ENCODE data around the gene SYNPO2. TPM values are rescaled to one million over a fixed set of nuclear protein-coding genes. Genes with fewer than 3 reads are reported as not detected.

SYNPO2 gene
- total and polyA plus RNA-seq, 2 of the 8 experiments (the other 6 are each of a cell fraction or from before 2014, with no cell fraction given) = 0.50 to 4.2 TPM

DNA sequence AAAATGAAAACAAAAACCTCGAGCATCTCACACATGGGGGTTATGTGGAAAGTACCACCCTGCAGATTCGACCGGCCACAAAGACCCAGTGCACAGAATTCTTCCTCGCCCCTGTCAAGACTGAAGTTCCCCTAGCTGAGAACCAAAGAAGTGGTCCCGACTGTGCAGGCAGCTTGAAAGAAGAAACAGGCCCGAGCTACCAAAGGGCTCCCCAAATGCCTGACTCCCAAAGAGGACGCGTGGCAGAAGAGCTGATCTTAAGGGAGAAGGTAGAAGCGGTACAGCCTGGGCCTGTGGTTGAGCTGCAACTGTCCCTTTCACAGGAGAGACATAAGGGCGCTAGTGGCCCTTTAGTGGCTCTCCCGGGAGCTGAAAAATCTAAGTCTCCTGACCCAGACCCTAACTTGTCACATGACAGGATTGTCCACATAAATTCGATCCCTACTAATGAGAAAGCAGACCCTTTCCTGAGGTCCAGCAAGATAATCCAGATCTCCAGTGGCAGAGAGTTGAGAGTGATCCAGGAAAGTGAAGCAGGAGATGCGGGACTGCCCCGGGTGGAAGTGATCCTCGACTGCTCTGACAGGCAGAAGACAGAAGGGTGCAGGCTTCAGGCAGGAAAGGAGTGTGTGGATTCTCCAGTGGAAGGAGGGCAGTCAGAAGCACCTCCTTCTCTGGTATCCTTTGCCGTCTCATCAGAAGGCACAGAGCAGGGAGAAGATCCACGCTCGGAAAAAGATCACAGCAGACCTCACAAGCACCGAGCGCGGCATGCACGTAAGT is 138.2 kb downstream of the SYNPO2 start:
- no peak overlapping the region for H4K8ac ChIP-seq (ENCODE audit: extremely low read depth, insufficient read depth, low read length)
- DNase-seq (ENCODE audit: low read depth in 1 of 2, low spot score in 2 of 2) (no peak), FAIRE-seq (no peak)
- H2BK15ac ChIP-seq (ENCODE audit: low read length) = no peak overlapping the region
- no peaks in the 10 kb centered on the region for H3K9me3 ChIP-seq (ENCODE audit: insufficient read depth in 2 of 2, low read depth in 1 of 2, low read length in 1 of 2)
- TF ChIP-seq RAD21 (IDR thresholded peaks at IDR 0.05 in 1 of 2, conservative IDR thresholded peaks at IDR 0.05 in 1 of 2; ENCODE audit: low read depth in 2 of 2, low read length in 2 of 2) = peak in 1 of 2 experiments; percentile 6; a peak in 1 of 4 replicates
- no peak for TF ChIP-seq HDAC2 (IDR thresholded peaks at IDR 0.05; ENCODE audit: borderline replicate concordance in 1 of 2, low read depth in 2 of 2, low read length in 2 of 2)
- no peaks in the 10 kb centered on the region for H3K79me1 ChIP-seq (ENCODE audit: low read depth, low read length)
- no peak overlapping the region for H2BK120ac ChIP-seq (replicated peaks; ENCODE audit: low read depth, low read length)
- H3K9ac ChIP-seq (replicated peaks in 1 of 4; ENCODE audit: extremely low read depth in 1 of 4, low read depth in 3 of 4, low read length in 3 of 4) = no peak overlapping the region
- H3K18ac ChIP-seq (ENCODE audit: extremely low read depth, low read length) = no peak overlapping the region
- 85% methylated on average over 22 of the region's 22 CpGs; no CpG with 5 or more reads in 1 of the 2 experiments for WGBS, 2 experiments (ENCODE audit: extremely low coverage in 1 of 2, insufficient coverage in 1 of 2, insufficient read length in 1 of 2, insufficient replicate concordance in 2 of 2, low coverage in 1 of 2, low lambda C conversion rate in 2 of 2, missing lambda C conversion rate in 1 of 2)
- no peak overlapping the region for H3K27ac ChIP-seq (ENCODE audit: low read depth, low read length)
- no peaks in the 10 kb centered on the region for H3K23me2 ChIP-seq (ENCODE audit: low read depth, low read length)
- H3K4me1 ChIP-seq (replicated peaks in 1 of 4; ENCODE audit: control insufficient read depth in 3 of 4, insufficient read depth in 4 of 4, low read length in 3 of 4) = peaks cover 0 to 4% (median 3%) of the 10 kb centered on the region in 4 experiments; a peak in 2 of 7 replicates
- no peaks in the 10 kb centered on the region for H3K27me3 ChIP-seq (replicated peaks in 1 of 4; ENCODE audit: control insufficient read depth in 3 of 4, extremely low read depth in 1 of 4, insufficient read depth in 3 of 4, low read length in 3 of 4)
- H2AFZ ChIP-seq (ENCODE audit: low read length) = peak overlapping the region; percentile 71
- H3K36me3 ChIP-seq (ENCODE audit: control insufficient read depth in 2 of 4, insufficient read depth in 4 of 4, low read length in 3 of 4) = no peaks in the 10 kb centered on the region
- no peak overlapping the region for H3K23ac ChIP-seq (ENCODE audit: insufficient read length)
- no peaks in the 10 kb centered on the region for H3K79me2 ChIP-seq (ENCODE audit: control insufficient read depth in 1 of 2, insufficient read depth in 2 of 2, low read length in 2 of 2)
- H3K56ac ChIP-seq (replicated peaks; ENCODE audit: insufficient read length, low read depth, low read length) = no peak overlapping the region
- CTCF ChIA-PET (ENCODE audit: partially characterized antibody) = interaction anchor here (0.6 to 1.4 kb wide), 5 partner anchors 9 to 1844 kb away, joined by 3 to 4 read pairs (median 3); no protein-coding TSS in a partner anchor
- no peak overlapping the region for H3K4me2 ChIP-seq (ENCODE audit: insufficient read depth in 1 of 2, low read depth in 2 of 2, low read length in 2 of 2)
- no peak overlapping the region for H3K4me3 ChIP-seq (ENCODE audit: extremely low read depth in 1 of 4, insufficient read depth in 2 of 4, low read depth in 3 of 4, low read length in 4 of 4)
- H4K20me1 ChIP-seq (replicated peaks in 1 of 2; ENCODE audit: control insufficient read depth in 1 of 2, insufficient read depth in 2 of 2, low read length in 2 of 2) = no peaks in the 10 kb centered on the region
- POLR2A ChIA-PET (ENCODE audit: partially characterized antibody) = interaction anchor here (0.5 kb wide), 1 partner anchor 504 kb away, joined by 3 read pairs; no protein-coding TSS in a partner anchor
- no peak overlapping the region for H2BK20ac ChIP-seq (ENCODE audit: low read length)
- H4K91ac ChIP-seq (replicated peaks; ENCODE audit: insufficient read length, low read length) = no peak overlapping the region
- H2BK5ac ChIP-seq (ENCODE audit: low read depth, low read length) = peak overlapping the region; percentile 67
- no peak overlapping the region for H3K14ac ChIP-seq (ENCODE audit: insufficient read length)
- no peak overlapping the region for H4K5ac ChIP-seq (ENCODE audit: insufficient read length, low read depth, low read length)
- 0 out of 2 replicates have a peak overlapping the region, but pooled peaks have one; percentile 22 for H2BK12ac ChIP-seq (ENCODE audit: low read depth, low read length)
- H3K4ac ChIP-seq (replicated peaks; ENCODE audit: insufficient read length, low read depth, low read length) = no peak overlapping the region
- no peak overlapping the region for H2AK5ac ChIP-seq (ENCODE audit: low read depth, low read length)

All from H1 (cell line).